OCI-LY7 (cell line): Measurements from ENCODE around the gene TRIM54. TPM values are rescaled to one million over a fixed set of nuclear protein-coding genes. Genes with fewer than 3 reads are reported as not detected.

Experiments
- BruUV-seq: library from RNA; stranded (reverse); fragments of 400-500 nt; replicated peaks from 2 replicates; lab custom pipeline; 2021; lab: Mats Ljungman, UMichigan
- CTCF ChIA-PET: fragments of 300-600 bp; sonication (Branson Sonifier 250); formaldehyde crosslinking; loops from one replicate; lab custom pipeline; 2022; ENCODE audit warnings: antibody characterized with exemption; ENCODE audit not compliant: unreplicated experiment; lab: Charles Lee
- POLR2A ChIA-PET: fragments of 300-600 bp; sonication (Branson Sonifier 250); formaldehyde crosslinking; loops from one replicate; lab custom pipeline; 2022; ENCODE audit warnings: antibody characterized with exemption; lab: Charles Lee
- DNase-seq: peaks from one replicate; pipeline ENCODE4 v3.0.0-alpha.2; 2015; ENCODE audit warnings: low spot score
- H2AFZ ChIP-seq: fragments of 200-600 bp; sonication (generic), shearing (Covaris generic); 2 replicates; pipeline ENCODE4 v1.6.1; 2014; ENCODE audit warnings: mild to moderate bottlenecking, antibody characterized with exemption, low read length, moderate library complexity
- H3K27ac ChIP-seq: fragments of 200-600 bp; sonication (generic); 2 replicates; pipeline ENCODE4 v1.5.1; 2014; ENCODE audit warnings: mixed run types, low read depth, mild to moderate bottlenecking, moderate library complexity, low read length, inconsistent platforms; ENCODE audit not compliant: poor library complexity, severe bottlenecking
- H3K36me3 ChIP-seq: fragments of 200-600 bp; sonication (generic); 2 replicates; pipeline ENCODE4 v1.6.1; 2014; ENCODE audit warnings: mild to moderate bottlenecking, antibody characterized with exemption, low read length, moderate library complexity, mixed read lengths; ENCODE audit not compliant: insufficient read depth
- H3K4me1 ChIP-seq: fragments of 200-600 bp; sonication (generic); 2 replicates; pipeline ENCODE4 v1.5.1; 2014; ENCODE audit warnings: mild to moderate bottlenecking, low read length; ENCODE audit not compliant: insufficient read depth, poor library complexity, severe bottlenecking
- H3K4me2 ChIP-seq: fragments of 200-600 bp; sonication (generic); 2 replicates; pipeline ENCODE4 v1.6.1; 2014; ENCODE audit warnings: mild to moderate bottlenecking, low read length
- H3K4me3 ChIP-seq: fragments of 200-600 bp; sonication (generic); 2 replicates; pipeline ENCODE4 v1.5.1; 2014; ENCODE audit warnings: mild to moderate bottlenecking, low read depth, low read length; ENCODE audit not compliant: poor library complexity, severe bottlenecking
- H3K79me2 ChIP-seq: fragments of 200-600 bp; sonication (generic); 2 replicates; pipeline ENCODE4 v1.6.1; 2016; ENCODE audit warnings: low read depth, mild to moderate bottlenecking, low read length, moderate library complexity, mixed read lengths; ENCODE audit not compliant: insufficient read depth
- H3K9me2 ChIP-seq: fragments of 200-600 bp; sonication (generic); 2 replicates; pipeline ENCODE4 v1.6.1; 2016; ENCODE audit warnings: mild to moderate bottlenecking, low read length, mixed read lengths; ENCODE audit not compliant: insufficient read depth
- H3K9me3 ChIP-seq: fragments of 200-600 bp; sonication (generic); 2 replicates; pipeline ENCODE4 v1.6.1; 2014; ENCODE audit warnings: mild to moderate bottlenecking, mixed run types, low read length, mixed read lengths
- H4K20me1 ChIP-seq: fragments of 200-600 bp; sonication (generic); 2 replicates; pipeline ENCODE4 v1.6.1; 2014; ENCODE audit warnings: mild to moderate bottlenecking, antibody characterized with exemption, low read length, moderate library complexity, mixed read lengths; ENCODE audit not compliant: insufficient read depth
- EZH2phosphoT487 ChIP-seq: fragments of 200-600 bp; sonication (generic); IDR thresholded peaks from 2 replicates; pipeline ENCODE4 v1.6.1; 2018; ENCODE audit warnings: low read depth, borderline replicate concordance, mild to moderate bottlenecking, mixed run types, antibody characterized with exemption, low read length, moderate library complexity, mixed read lengths
- intact Hi-C: fragments of 100-400 bp; cut with micrococcal nuclease; formaldehyde crosslinking; loops from one replicate; pipeline ENCODE4 v1.10.0; 2022; ENCODE audit not compliant: unreplicated experiment
- total RNA-seq, 2 experiments: library from RNA; depleted of rRNA in 1 of 2; stranded (reverse); fragments of >200 nt in 1 of 2; shearing (Covaris generic) in 1 of 2; gene quantifications; 2 replicates each; pipeline ENCODE4 v1.2.3, GENCODE V29; 2014 to 2022
- TF ChIP-seq, protein P1 (sequence below): fragments of 200-600 bp; sonication (generic); conservative IDR thresholded peaks from 2 replicates; pipeline ENCODE4 v1.5.1; 2014; ENCODE audit warnings: mild to moderate bottlenecking, antibody characterized with exemption, low read length, moderate library complexity, mixed read lengths

TRIM54 gene
- total RNA-seq, 2 experiments from 2014 or later, result 6.4 to 18.8 TPM

GRCh38 chr2:27305516-27305915, 23.3 kb downstream of the TRIM54 start:
- no peak overlapping the region for H3K4me3 ChIP-seq
- ChIA-PET POLR2A (interaction anchor here (0.8 kb wide), 1 partner anchor 18 kb away, joined by 4 read pairs; no protein-coding TSS in a partner anchor), CTCF (no interaction called here)
- H3K9me3 ChIP-seq, result no peaks in the 10 kb centered on the region
- peaks cover 6% of the 10 kb centered on the region; the same call in 1 of the 2 replicates for H3K36me3 ChIP-seq
- no peak for DNase-seq
- peaks cover 14% of the 10 kb centered on the region for H3K4me1 ChIP-seq
- H3K27ac ChIP-seq, result no peak overlapping the region
- no peak overlapping the region for H2AFZ ChIP-seq
- no peaks in the 10 kb centered on the region for H4K20me1 ChIP-seq
- H3K79me2 ChIP-seq, result no peaks in the 10 kb centered on the region
- BruUV-seq, result no TSS peak
- no peak for TF ChIP-seq EZH2phosphoT487
- TF ChIP-seq, protein P1, sequence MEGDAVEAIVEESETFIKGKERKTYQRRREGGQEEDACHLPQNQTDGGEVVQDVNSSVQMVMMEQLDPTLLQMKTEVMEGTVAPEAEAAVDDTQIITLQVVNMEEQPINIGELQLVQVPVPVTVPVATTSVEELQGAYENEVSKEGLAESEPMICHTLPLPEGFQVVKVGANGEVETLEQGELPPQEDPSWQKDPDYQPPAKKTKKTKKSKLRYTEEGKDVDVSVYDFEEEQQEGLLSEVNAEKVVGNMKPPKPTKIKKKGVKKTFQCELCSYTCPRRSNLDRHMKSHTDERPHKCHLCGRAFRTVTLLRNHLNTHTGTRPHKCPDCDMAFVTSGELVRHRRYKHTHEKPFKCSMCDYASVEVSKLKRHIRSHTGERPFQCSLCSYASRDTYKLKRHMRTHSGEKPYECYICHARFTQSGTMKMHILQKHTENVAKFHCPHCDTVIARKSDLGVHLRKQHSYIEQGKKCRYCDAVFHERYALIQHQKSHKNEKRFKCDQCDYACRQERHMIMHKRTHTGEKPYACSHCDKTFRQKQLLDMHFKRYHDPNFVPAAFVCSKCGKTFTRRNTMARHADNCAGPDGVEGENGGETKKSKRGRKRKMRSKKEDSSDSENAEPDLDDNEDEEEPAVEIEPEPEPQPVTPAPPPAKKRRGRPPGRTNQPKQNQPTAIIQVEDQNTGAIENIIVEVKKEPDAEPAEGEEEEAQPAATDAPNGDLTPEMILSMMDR, result no peak
- H3K9me2 ChIP-seq, result no peaks in the 10 kb centered on the region
- intact Hi-C loops, result no loop called here
- H3K4me2 ChIP-seq, result no peak overlapping the region

DNA sequence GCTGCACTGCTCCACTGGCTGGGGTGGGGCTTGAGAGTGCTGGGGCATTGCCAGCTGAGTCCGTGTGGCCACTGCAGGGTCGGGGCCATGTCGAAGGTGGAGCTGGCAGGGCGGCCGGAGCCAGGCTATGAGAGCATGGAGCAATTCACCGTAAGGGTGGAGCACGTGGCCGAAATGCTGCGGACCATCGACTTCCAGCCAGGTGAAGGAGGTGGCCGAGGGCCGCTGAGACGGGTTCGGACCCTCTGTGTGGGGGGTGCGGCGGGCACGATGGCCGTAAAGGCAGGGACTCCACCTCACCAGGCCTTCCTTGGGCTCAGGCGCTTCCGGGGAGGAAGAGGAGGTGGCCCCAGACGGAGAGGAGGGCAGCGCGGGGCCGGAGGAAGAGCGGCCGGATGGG, 23.9 kb downstream of the TRIM54 start:
- Histone ChIP-seq H3K9me2 (no peaks in the 10 kb centered on the region), H3K9me3 (no peaks in the 10 kb centered on the region), H3K4me2 (no peak overlapping the region), H2AFZ (no peak overlapping the region), H3K4me1 (peaks cover 14% of the 10 kb centered on the region), H3K27ac (no peak overlapping the region), H3K79me2 (no peaks in the 10 kb centered on the region), H4K20me1 (no peaks in the 10 kb centered on the region), H3K36me3 (peaks cover 6% of the 10 kb centered on the region; the same call in 1 of the 2 replicates), H3K4me3 (no peak overlapping the region)
- TF ChIP-seq, protein P1, result no peak
- TF ChIP-seq EZH2phosphoT487, result no peak
- CTCF ChIA-PET, result no interaction called here
- intact Hi-C loops, result no loop called here
- no TSS peak for BruUV-seq
- POLR2A ChIA-PET, result no interaction called here
- DNase-seq, result no peak

DNA sequence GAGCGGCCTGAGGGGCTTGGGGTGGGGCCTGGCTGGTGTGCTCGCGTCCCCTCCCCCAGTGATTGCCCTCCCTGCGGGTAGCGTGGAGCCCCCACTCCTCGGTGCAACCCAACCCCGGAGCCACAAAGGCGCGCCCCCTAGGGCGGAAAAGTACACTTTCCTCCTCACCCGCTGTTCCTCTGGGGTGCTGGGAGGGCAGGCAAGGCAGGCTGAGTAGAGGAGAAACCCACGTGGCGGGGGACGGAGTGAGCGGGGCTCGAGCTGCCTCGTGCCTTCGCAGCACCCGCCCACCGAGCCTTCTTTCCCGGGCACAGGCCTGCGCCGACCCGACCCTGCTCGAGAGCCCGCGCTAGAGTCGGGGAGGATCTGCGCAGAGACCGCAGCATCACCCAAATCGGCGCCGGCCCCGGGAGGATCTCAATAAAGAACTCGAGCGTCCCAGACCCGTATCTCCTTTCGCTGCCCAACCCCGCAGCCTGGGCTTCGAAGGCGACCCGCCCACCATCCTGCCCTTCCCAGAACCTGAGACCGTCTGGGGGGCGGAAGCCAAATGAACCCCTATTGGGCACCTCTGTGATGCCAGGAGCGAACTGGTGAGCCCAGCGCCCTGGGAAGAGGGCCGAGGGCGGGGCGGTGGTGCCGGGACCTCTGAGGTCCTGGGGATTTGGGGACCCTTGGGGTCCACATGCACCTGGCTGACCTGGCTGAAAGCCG, 24.5 kb downstream of the TRIM54 start:
- BruUV-seq, result no TSS peak
- intact Hi-C loops, result no loop called here

More for the DNA sequence above, 24.5 kb downstream of the TRIM54 start:
- Histone ChIP-seq H3K4me1 (peaks cover 14% of the 10 kb centered on the region), H4K20me1 (no peaks in the 10 kb centered on the region), H3K4me2 (no peak overlapping the region), H2AFZ (no peak overlapping the region), H3K4me3 (no peak overlapping the region), H3K36me3 (peaks cover 6% of the 10 kb centered on the region), H3K9me2 (no peaks in the 10 kb centered on the region), H3K79me2 (no peaks in the 10 kb centered on the region), H3K9me3 (no peaks in the 10 kb centered on the region), H3K27ac (no peak overlapping the region)
- no peak for TF ChIP-seq EZH2phosphoT487
- TF ChIP-seq, protein P1, result no peak
- POLR2A ChIA-PET, result no interaction called here
- DNase-seq, result no peak
- CTCF ChIA-PET, result no interaction called here
